ES-I3 (cell line): Measurements from ENCODE around the gene LRRC45.

ENCODE experiments used
- H3K36me3 ChIP-seq: 2 replicates; pipeline ENCODE4 v1.6.1; 2013; ENCODE audit warnings: mild to moderate bottlenecking, low read length, control low read depth, moderate library complexity; ENCODE audit not compliant: insufficient read depth
- H3K4me1 ChIP-seq: 2 replicates; pipeline ENCODE4 v1.6.1; 2013; ENCODE audit warnings: mild to moderate bottlenecking, control low read depth, low read length; ENCODE audit not compliant: insufficient read depth
- H3K9ac ChIP-seq: 2 replicates; pipeline ENCODE4 v1.6.1; 2013; ENCODE audit warnings: low read depth, mild to moderate bottlenecking, low read length, moderate library complexity
- H3K9me3 ChIP-seq: 2 replicates; pipeline ENCODE4 v1.6.1; 2013; ENCODE audit warnings: mild to moderate bottlenecking, low read length, moderate library complexity; ENCODE audit not compliant: control insufficient read depth, insufficient read depth

Gene LRRC45

GRCh38 chr17:82065193-82065637 is 42.1 kb downstream of the LRRC45 start:
- H3K9ac ChIP-seq = peak overlapping the region; percentile 87
- no peaks in the 10 kb centered on the region for H3K9me3 ChIP-seq
- H3K36me3 ChIP-seq = peaks cover 11% of the 10 kb centered on the region; the same call in 1 of the 2 replicates
- H3K4me1 ChIP-seq = no peaks in the 10 kb centered on the region

- H3K9me3 ChIP-seq = no peaks in the 10 kb centered on the region
- peaks cover 9% of the 10 kb centered on the region; the same call in 1 of the 2 replicates for H3K36me3 ChIP-seq
- H3K4me1 ChIP-seq = no peaks in the 10 kb centered on the region
- H3K9ac ChIP-seq = peak within 1 kb of the TSS; percentile 98
Observed at GRCh38 chr17:82065638-82066303, 42.7 kb downstream of the LRRC45 start, which contains the start of gene DUS1L. TSS of gene DUS1L (minus strand) at chr17:82065804. CDS start at chr17:82065059, 745 bp downstream.

- H3K36me3 ChIP-seq = no peaks in the 10 kb centered on the region
- H3K9me3 ChIP-seq = no peaks in the 10 kb centered on the region
- no peaks in the 10 kb centered on the region for H3K4me1 ChIP-seq
- H3K9ac ChIP-seq = no peak overlapping the region
Observed at GRCh38 chr17:82070611-82071010, 47.5 kb downstream of the LRRC45 start.

GRCh38 chr17:82072827-82073226 is 49.7 kb downstream of the LRRC45 start:
- Histone ChIP-seq H3K36me3 (no peaks in the 10 kb centered on the region), H3K4me1 (no peaks in the 10 kb centered on the region), H3K9me3 (no peaks in the 10 kb centered on the region), H3K9ac (no peak overlapping the region)

- no peaks in the 10 kb centered on the region for H3K36me3 ChIP-seq
- H3K9ac ChIP-seq = no peak overlapping the region
- no peaks in the 10 kb centered on the region for H3K9me3 ChIP-seq
- no peaks in the 10 kb centered on the region for H3K4me1 ChIP-seq
Observed at GRCh38 chr17:82073446-82073845, 50.3 kb downstream of the LRRC45 start.

- Histone ChIP-seq H3K9ac (no peak overlapping the region), H3K4me1 (no peaks in the 10 kb centered on the region), H3K36me3 (peaks cover 7% of the 10 kb centered on the region; the same call in 1 of the 2 replicates), H3K9me3 (no peaks in the 10 kb centered on the region)
Observed at GRCh38 chr17:82076018-82076784, 53.1 kb downstream of the LRRC45 start.

- Histone ChIP-seq H3K36me3 (peaks cover 7% of the 10 kb centered on the region; the same call in 1 of the 2 replicates), H3K9me3 (no peaks in the 10 kb centered on the region), H3K9ac (no peak overlapping the region), H3K4me1 (no peaks in the 10 kb centered on the region)
Observed at GRCh38 chr17:82076785-82077591, 53.9 kb downstream of the LRRC45 start.

GRCh38 chr17:82077617-82078358 is 54.7 kb downstream of the LRRC45 start:
- Histone ChIP-seq H3K36me3 (peaks cover 14% of the 10 kb centered on the region), H3K4me1 (no peaks in the 10 kb centered on the region), H3K9ac (no peak overlapping the region), H3K9me3 (no peaks in the 10 kb centered on the region)

GRCh38 chr17:82078433-82078832 is 55.3 kb downstream of the LRRC45 start:
- Histone ChIP-seq H3K4me1 (no peaks in the 10 kb centered on the region), H3K36me3 (peaks cover 20% of the 10 kb centered on the region), H3K9ac (no peak overlapping the region), H3K9me3 (no peaks in the 10 kb centered on the region)

GRCh38 chr17:82079001-82079677 is 56.0 kb downstream of the LRRC45 start:
- H3K36me3 ChIP-seq = peaks cover 22% of the 10 kb centered on the region
- H3K9me3 ChIP-seq = no peaks in the 10 kb centered on the region
- no peak overlapping the region for H3K9ac ChIP-seq
- H3K4me1 ChIP-seq = no peaks in the 10 kb centered on the region

- Histone ChIP-seq H3K9ac (no peak overlapping the region), H3K36me3 (peaks cover 22% of the 10 kb centered on the region)
Observed at GRCh38 chr17:82080048-82080788, 57.1 kb downstream of the LRRC45 start.

More at GRCh38 chr17:82080048-82080788, 57.1 kb downstream of the LRRC45 start:
- H3K4me1 ChIP-seq = no peaks in the 10 kb centered on the region
- no peaks in the 10 kb centered on the region for H3K9me3 ChIP-seq
